ENCODE measurements around the gene DNAJC7. TPM values are rescaled to one million over a fixed set of nuclear protein-coding genes. Genes with fewer than 3 reads are reported as not detected.

The DNAJC7 gene
- total RNA-seq, 3 donors from 2014 or later (not counting 1 experiment from before 2014, with no cell fraction given), result 123 to 159 (median 149) TPM

DNA sequence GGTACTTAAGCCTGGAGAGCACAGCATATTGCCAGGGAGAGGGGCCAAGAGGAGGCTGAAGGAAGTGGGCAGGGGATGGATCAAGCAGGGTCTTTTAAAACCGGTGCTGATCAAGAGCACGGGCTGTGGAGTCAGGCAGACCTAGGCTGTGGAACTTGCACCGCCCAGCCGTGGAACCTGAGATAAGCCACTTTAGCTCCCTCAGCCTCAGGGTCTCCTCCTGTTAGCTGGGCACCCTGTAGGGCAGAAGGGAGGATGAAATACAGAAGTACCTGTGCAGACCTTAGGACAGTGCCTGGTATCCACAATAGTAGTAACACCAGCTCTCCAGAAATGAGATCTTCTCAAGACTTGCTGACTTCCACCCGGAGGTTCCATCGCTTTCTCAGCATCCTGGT is 77.5 kb downstream of the DNAJC7 start:
- Histone ChIP-seq H3K4me3 (ENCODE audit: low read length) (no peak overlapping the region), H3K27me3 (ENCODE audit: control insufficient read depth, insufficient read depth, low read length) (no peaks in the 10 kb centered on the region), H3K27ac (ENCODE audit: low read length) (no peak overlapping the region), H3K9me3 (ENCODE audit: control insufficient read depth, insufficient read depth, low read length) (no peaks in the 10 kb centered on the region), H3K36me3 (ENCODE audit: control insufficient read depth, insufficient read depth, low read length) (no peaks in the 10 kb centered on the region), H3K4me1 (ENCODE audit: control insufficient read depth, insufficient read depth, low read length) (no peaks in the 10 kb centered on the region)
- Mint-ChIP-seq H3K27me3 (ENCODE audit: low read depth in 2 of 2) (peaks cover 4 to 7% of the 10 kb centered on the region in 2 donors), H3K4me3 (no peak overlapping the region), H3K36me3 (no peaks in the 10 kb centered on the region), H3K4me1 (no peaks in the 10 kb centered on the region), H3K27ac (no peak overlapping the region), H3K9me3 (no peaks in the 10 kb centered on the region)
- WGBS (ENCODE audit: insufficient coverage), result 92% methylated on average over 6 of the region's 6 CpGs
- TF ChIP-seq, protein P1, sequence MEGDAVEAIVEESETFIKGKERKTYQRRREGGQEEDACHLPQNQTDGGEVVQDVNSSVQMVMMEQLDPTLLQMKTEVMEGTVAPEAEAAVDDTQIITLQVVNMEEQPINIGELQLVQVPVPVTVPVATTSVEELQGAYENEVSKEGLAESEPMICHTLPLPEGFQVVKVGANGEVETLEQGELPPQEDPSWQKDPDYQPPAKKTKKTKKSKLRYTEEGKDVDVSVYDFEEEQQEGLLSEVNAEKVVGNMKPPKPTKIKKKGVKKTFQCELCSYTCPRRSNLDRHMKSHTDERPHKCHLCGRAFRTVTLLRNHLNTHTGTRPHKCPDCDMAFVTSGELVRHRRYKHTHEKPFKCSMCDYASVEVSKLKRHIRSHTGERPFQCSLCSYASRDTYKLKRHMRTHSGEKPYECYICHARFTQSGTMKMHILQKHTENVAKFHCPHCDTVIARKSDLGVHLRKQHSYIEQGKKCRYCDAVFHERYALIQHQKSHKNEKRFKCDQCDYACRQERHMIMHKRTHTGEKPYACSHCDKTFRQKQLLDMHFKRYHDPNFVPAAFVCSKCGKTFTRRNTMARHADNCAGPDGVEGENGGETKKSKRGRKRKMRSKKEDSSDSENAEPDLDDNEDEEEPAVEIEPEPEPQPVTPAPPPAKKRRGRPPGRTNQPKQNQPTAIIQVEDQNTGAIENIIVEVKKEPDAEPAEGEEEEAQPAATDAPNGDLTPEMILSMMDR (IDR thresholded peaks at IDR 0.05), result no peak
- ATAC-seq (no peak), DNase-seq (no peak)
- intact Hi-C loops (cut with micrococcal nuclease), result no loop called here

DNA sequence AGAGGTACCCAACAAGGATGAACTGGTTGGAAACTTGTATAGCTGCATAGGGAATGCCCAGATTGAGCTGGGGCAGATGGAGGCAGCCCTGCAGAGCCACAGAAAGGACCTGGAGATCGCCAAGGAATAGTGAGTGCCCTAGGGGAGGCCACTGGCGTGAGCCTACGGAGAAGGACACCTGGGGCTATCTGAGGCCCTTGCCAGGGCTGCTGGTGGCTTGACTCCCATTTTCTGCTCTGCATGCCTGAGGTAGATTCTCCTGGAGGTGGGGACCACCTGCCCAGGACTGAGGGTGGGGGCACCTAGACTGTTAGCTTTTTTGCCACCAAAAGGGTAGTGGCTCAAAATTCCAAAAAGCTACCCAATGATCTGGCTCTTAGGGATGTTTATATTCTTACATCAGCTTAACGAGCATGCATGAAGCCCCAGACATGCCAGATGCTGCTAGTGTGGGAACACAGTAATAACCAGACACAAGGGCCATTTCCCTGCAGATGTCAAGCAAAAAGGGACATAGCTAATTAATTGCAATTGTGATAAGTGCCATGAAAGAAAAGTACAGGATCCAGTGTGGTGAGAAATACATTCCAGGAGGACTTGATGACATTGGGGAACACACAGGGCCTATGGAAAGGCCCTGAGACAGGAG is 78.1 kb downstream of the DNAJC7 start:
- no peak overlapping the region for H3K4me3 Mint-ChIP-seq
- Histone ChIP-seq H3K9me3 (ENCODE audit: control insufficient read depth, insufficient read depth, low read length) (no peaks in the 10 kb centered on the region), H3K27ac (ENCODE audit: low read length) (no peak overlapping the region), H3K4me3 (ENCODE audit: low read length) (no peak overlapping the region), H3K36me3 (ENCODE audit: control insufficient read depth, insufficient read depth, low read length) (no peaks in the 10 kb centered on the region), H3K27me3 (ENCODE audit: control insufficient read depth, insufficient read depth, low read length) (no peaks in the 10 kb centered on the region), H3K4me1 (ENCODE audit: control insufficient read depth, insufficient read depth, low read length) (no peaks in the 10 kb centered on the region)
- 88% methylated on average over 4 of the region's 4 CpGs for WGBS (ENCODE audit: insufficient coverage)
- H3K27ac Mint-ChIP-seq, result no peak overlapping the region
- intact Hi-C loops (cut with micrococcal nuclease), result no loop called here
- no peaks in the 10 kb centered on the region for H3K36me3 Mint-ChIP-seq
- TF ChIP-seq, protein P1 (IDR thresholded peaks at IDR 0.05), result no peak
- DNase-seq (no peak), ATAC-seq (no peak)
- H3K27me3 Mint-ChIP-seq (ENCODE audit: low read depth in 2 of 2), result peaks cover 4 to 7% of the 10 kb centered on the region in 2 donors
- H3K4me1 Mint-ChIP-seq, result no peaks in the 10 kb centered on the region
- H3K9me3 Mint-ChIP-seq, result no peaks in the 10 kb centered on the region

DNA sequence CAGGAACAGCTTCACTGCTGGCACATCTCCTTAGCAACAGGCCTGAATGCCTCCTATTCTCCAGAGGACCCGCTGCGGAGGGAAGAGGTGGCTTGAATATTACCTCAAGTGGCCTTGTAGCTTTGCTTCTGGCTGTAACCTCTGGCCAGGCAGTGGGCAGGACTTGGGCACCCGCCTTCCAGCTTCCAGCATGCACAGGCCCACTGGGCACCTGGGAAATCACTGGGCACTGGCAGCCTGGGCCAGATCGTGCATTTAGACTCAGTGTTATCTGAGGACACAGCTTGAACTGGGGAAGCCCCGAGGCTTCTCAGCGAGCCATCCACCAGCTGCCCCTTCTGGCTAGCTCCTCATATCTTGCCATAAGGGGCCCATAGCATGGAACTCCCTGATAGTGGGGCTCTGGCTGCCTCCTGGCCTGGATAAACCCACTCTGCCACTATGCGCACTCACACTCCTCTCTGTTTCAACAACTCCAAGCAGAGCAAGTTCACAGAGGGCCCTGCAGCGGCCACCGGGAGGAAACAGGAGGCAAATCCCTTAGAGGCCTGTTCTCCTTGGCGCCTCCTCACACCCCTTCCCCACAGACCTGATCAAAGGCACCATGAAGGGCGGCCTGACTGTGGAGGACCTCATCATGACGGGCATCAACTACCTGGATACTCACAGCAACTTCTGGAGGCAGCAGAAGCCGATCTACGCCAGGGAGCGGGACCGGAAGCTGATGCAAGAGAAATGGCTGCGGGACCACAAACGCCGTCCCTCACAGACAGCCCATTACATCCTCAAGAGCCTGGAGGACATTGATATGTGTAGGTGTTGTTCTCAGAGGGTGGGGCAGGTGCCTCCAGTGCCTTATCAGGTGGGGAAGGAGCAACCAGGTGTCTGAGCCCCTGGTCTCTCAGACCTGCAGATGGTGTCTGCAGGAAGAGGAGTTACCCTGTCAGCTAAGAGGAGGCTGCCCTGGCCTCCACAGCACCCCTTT is 79.0 kb downstream of the DNAJC7 start:
- Mint-ChIP-seq H3K36me3 (no peaks in the 10 kb centered on the region), H3K27me3 (ENCODE audit: low read depth in 2 of 2) (peaks cover 4 to 7% of the 10 kb centered on the region in 2 donors), H3K27ac (no peak overlapping the region), H3K4me1 (no peaks in the 10 kb centered on the region), H3K4me3 (no peak overlapping the region), H3K9me3 (no peaks in the 10 kb centered on the region)
- H3K9me3 ChIP-seq (ENCODE audit: control insufficient read depth, insufficient read depth, low read length), result no peaks in the 10 kb centered on the region
- no peak overlapping the region for H3K27ac ChIP-seq (ENCODE audit: low read length)
- intact Hi-C loops (cut with micrococcal nuclease), result no loop called here
- DNase-seq, result no peak
- H3K4me1 ChIP-seq (ENCODE audit: control insufficient read depth, insufficient read depth, low read length), result no peaks in the 10 kb centered on the region
- no peak overlapping the region for H3K4me3 ChIP-seq (ENCODE audit: low read length)
- no peaks in the 10 kb centered on the region for H3K36me3 ChIP-seq (ENCODE audit: control insufficient read depth, insufficient read depth, low read length)
- TF ChIP-seq, protein P1 (IDR thresholded peaks at IDR 0.05), result no peak
- ATAC-seq, result no peak
- 94% methylated on average over 19 of the region's 19 CpGs for WGBS (ENCODE audit: insufficient coverage)
- no peaks in the 10 kb centered on the region for H3K27me3 ChIP-seq (ENCODE audit: control insufficient read depth, insufficient read depth, low read length)

Measured in natural killer cell (primary cell).